Fibroblast of peridontal ligament (primary cell): ENCODE measurements around the gene CLRN2.
"Not testable (repeated sequence)": the region's sequence is repeated elsewhere in the genome, so short reads cannot be mapped to it uniquely, and the experiment has no call there.

Experiments used
- DNase-seq: peaks from one replicate; pipeline ENCODE4 v3.0.0-alpha.2; 2010; ENCODE audit errors: extremely low read depth

Gene CLRN2

DNA sequence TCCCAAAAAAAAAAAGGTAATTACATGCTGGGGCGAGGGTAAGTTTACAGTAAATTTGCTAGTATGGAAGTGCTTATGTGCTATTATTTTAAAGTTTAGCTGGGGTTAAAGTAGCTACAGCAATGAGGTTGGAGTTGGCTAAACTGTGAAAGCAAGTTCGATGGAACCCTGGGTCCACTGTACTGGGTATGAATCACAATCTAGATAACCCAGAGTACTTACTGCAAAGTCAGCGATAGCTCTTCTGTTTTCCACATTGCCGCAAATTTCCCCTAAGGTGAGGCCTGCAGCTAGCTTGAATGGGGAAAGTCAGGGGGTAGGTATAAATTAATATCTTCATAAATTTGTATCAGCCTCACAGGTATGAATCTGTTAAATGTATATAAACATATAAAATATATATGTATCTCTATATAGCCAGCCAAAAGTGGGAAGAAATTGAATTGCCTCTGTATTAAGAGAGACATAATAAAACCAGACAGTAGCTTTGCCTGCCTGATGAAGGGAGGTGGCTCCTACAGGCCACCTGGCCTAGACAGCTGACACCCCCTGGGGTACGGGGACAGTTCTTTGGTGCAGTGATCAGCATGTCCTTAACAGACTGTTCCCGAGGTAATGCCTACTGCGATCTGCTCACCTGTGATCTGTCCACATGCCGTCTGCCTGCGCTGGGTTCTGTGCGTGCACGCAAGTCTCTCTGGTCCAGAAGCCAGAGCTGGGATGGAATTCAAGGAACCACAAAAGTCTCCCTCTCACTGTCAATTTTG, 30.6 kb downstream of the CLRN2 start:
- no peak for DNase-seq

- no peak for DNase-seq
Observed at GRCh38 chr4:17546222-17546621, 31.3 kb downstream of the CLRN2 start.

DNA sequence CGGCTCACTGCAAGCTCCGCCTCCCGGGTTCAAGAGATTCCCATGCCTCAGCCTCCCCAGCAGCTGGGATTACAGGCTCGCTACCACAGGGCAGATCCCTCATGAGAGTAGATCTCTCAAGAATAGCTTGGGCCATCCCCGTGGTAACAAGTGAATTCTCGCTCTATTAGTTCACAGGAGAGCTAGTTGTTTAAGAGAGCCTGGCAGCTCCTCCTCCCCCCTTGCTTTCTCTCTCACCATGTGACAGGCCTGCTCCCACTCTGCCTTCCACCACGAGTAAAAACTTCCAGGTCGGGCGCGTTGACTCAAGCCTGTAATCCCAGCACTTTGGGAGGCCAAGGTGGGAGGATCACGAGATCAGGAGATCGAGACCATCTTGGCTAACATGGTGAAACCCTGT, 31.7 kb downstream of the CLRN2 start:
- DNase-seq: no peak

DNA sequence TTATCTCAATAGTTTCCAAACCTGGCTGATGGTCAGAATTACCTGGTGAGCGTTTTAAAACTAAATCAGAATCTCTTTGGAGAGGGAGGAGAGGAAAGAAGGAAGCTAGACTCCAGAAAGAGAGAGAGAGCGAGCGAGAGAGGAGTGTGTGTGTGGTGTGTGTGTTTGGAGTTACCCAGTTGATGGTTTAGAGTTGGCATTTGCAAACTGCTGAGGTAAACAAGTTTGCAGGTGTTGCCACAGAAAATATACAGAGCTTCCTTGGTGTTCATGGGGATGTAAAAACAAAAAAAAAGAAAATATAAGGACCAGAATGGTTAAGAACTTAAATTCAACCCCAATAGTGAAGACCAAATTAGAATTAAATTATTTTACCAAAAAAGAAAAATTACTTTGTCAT, 35.6 kb downstream of the CLRN2 start:
- no peak for DNase-seq

- DNase-seq: no peak
Observed at GRCh38 chr4:17552427-17552826, 37.5 kb downstream of the CLRN2 start.

- DNase-seq: no peak
Observed at GRCh38 chr4:17554568-17554967, 39.6 kb downstream of the CLRN2 start.

GRCh38 chr4:17556498-17556897, 41.5 kb downstream of the CLRN2 start:
- no peak for DNase-seq

DNA sequence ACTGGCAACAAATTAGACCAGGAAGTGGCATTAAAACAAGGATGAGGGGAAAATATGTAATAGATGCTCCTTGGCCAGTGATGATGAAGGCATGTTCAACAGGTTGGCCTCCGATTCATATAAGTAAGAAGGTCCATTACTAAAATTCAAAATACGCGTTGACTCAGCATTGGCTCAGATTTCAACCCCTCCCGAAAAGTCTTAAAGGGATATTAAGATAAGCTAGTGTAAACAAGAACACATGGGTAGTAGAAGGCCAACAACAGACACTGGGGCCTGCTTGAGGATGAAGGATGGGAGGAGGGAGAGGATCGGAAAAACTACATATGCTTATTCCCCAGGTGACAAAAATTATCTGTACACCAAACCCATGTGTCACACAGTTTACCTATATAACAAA, 42.9 kb downstream of the CLRN2 start:
- DNase-seq: no peak

GRCh38 chr4:17558941-17559708, 44.2 kb downstream of the CLRN2 start:
- no peak for DNase-seq

DNA sequence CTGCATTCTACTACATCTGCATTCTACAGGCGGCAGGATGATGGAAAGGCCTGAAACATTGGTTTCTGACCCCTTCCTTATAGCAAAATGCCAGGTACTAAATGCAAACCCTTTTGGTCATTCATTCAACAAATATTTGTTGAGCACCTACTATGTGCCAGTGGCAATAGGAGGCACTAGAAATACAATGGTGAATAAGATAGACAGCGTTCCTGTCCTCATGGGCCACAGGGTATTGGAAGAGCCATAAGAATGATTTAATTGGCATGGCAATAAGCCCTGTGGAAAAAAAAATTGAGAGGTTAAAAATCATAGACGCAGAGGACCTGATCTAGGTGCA, 44.7 kb downstream of the CLRN2 start:
- no peak for DNase-seq

DNA sequence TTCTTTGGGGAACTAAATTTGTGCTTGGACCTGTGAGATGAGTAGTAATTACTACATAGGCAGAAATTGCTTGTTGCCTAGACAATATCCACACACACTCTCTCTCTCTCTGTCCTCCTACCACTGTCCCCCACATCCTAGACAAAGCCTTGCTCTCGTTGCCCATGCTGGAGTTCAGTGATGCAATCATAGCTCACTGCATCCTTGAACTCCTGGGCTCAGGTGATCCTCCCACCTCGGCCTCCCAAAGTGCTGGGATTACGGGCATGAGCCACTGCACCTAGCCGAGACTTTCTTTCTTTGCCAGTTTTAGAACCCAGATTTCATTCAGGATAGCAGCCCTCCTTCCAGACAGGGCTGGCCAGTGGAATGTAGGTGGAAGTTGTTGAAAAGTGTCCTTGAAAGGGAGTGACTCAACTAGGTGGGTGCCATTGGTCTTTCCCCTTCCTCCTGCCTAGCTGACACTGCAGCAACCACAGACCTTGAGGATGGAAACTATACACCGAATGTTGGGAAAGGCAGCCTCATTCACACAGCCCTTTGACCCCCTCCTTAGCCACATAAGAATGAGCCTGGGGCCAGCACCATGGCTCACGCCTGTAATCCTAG, 45.2 kb downstream of the CLRN2 start:
- DNase-seq: no peak

- peak; percentile 50 for DNase-seq
Observed at GRCh38 chr4:17561195-17561909, 46.4 kb downstream of the CLRN2 start.

- DNase-seq: no peak
Observed at GRCh38 chr4:17562157-17562556, 47.2 kb downstream of the CLRN2 start.

GRCh38 chr4:17565846-17566245, 50.9 kb downstream of the CLRN2 start:
- no peak for DNase-seq

- peak; percentile 63 for DNase-seq
Observed at GRCh38 chr4:17567271-17567670, 52.3 kb downstream of the CLRN2 start.

DNA sequence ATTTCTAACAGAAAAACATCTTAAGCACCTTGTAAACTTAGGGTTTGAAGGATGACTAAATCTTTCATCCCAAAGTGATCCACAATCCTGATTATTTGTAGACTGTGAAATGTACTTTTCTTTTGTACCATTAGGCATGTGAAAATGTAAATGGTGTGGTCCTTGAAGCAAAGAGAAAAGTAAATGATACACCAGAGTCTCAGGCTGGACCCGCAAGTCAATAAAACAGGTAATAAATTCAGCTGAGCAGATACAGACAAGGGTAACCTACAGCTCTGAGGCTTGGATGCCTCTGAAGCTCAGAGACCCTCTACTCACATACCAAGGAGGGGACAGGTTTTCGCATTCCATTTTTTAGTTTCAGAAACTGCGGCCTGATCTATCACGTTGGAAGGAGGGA, 59.2 kb downstream of the CLRN2 start:
- DNase-seq: no peak

DNA sequence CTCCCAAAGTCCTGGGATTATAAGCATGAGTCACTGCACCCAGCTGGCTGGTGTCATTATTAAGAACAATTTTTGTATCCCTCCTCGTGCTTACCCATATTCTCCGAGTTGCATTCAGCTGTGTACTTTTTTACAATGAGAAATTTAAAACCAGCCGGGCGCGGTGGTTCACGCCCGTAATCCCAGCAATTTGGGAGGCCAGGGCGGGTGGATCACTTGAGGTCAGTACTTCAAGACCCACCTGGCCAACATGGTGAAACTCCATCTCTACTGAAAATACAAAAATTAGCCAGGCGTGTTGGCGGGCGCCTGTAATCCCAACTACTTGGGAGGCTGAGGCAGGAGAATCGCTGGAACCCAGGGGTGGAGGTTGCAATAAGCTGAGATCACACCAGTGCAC, 60.2 kb downstream of the CLRN2 start:
- DNase-seq: not testable (repeated sequence)
